ENCODE measurements around the gene APBA2.

GRCh38 chr15:28901987-28902745, 16.4 kb downstream of the APBA2 start:
- no peak for TF ChIP-seq CTCF (IDR thresholded peaks at IDR 0.05)
- TF ChIP-seq POLR2A (IDR thresholded peaks at IDR 0.05), result no peak

All from tibial nerve (tissue), 3 donors.